ENCODE data around the gene GRID2IP.

- TF ChIP-seq EZH2 (IDR thresholded peaks at IDR 0.05) (no peak), CTCF (IDR thresholded peaks at IDR 0.05) (no peak), EZH2phosphoT487 (IDR thresholded peaks at IDR 0.05) (no peak)
Observed at GRCh38 chr7:6563936-6564770, 12.9 kb upstream of the GRID2IP start.
